Keratinocyte (primary cell): Measurements from ENCODE around the gene GOT1. TPM values are rescaled to one million over a fixed set of nuclear protein-coding genes. Genes with fewer than 3 reads are reported as not detected.

Experiments used
- DNase-seq: peaks from one replicate; pipeline ENCODE4 v3.0.0-alpha.2; 2011; ENCODE audit warnings: low read depth, missing footprints, low spot score
- FAIRE-seq: peaks from 2 replicates; lab custom pipeline; 2011; peaks lifted over from hg19 to GRCh38; lab: Jason Lieb, UNC
- H2AFZ ChIP-seq: 2 replicates; pipeline ENCODE4 v1.6.0; 2012; ENCODE audit warnings: low read length, control low read depth, inconsistent platforms; ENCODE audit not compliant: control insufficient read depth
- H3K27ac ChIP-seq: 2 replicates; pipeline ENCODE4 v1.5.1; 2011; ENCODE audit warnings: low read length; ENCODE audit not compliant: control insufficient read depth, insufficient read depth
- H3K27me3 ChIP-seq: 3 replicates; pipeline ENCODE4 v1.6.0; 2011; ENCODE audit warnings: low read length; ENCODE audit not compliant: control insufficient read depth, insufficient read depth; ENCODE audit errors: extremely low read depth
- H3K36me3 ChIP-seq, 2 experiments: 2 replicates in 1 of 2; 3 replicates in 1 of 2; pipeline ENCODE4 v1.5.1; 2011; ENCODE audit warnings: low read length in 2 of 2, mild to moderate bottlenecking in 1 of 2; ENCODE audit not compliant: control insufficient read depth in 2 of 2, insufficient read depth in 2 of 2; ENCODE audit errors: extremely low read depth in 1 of 2
- H3K4me1 ChIP-seq: 3 replicates; pipeline ENCODE4 v1.5.1; 2011; ENCODE audit warnings: low read length; ENCODE audit not compliant: control insufficient read depth, insufficient read depth; ENCODE audit errors: extremely low read depth
- H3K4me2 ChIP-seq: 3 replicates; pipeline ENCODE4 v1.6.0; 2011; ENCODE audit warnings: low read depth, low read length; ENCODE audit not compliant: control insufficient read depth, insufficient read depth; ENCODE audit errors: extremely low read depth
- H3K4me3 ChIP-seq, 3 experiments: fragments of 200-600 bp in 1 of 3; sonication (generic) in 1 of 3; 2 replicates in 2 of 3; 3 replicates in 1 of 3; pipeline ENCODE4 v1.5.1; 2011 to 2016; ENCODE audit warnings: low read length in 3 of 3, mild to moderate bottlenecking in 3 of 3, control low read depth in 2 of 3, inconsistent platforms in 1 of 3, low read depth in 1 of 3, mixed read lengths in 1 of 3, mixed run types in 1 of 3, moderate library complexity in 1 of 3; ENCODE audit not compliant: control insufficient read depth in 2 of 3, insufficient read depth in 2 of 3; ENCODE audit errors: extremely low read depth in 1 of 3
- H3K79me2 ChIP-seq: 2 replicates; pipeline ENCODE4 v1.6.0; 2012; ENCODE audit warnings: low read length; ENCODE audit not compliant: control insufficient read depth, insufficient read depth
- H3K9ac ChIP-seq: 3 replicates; pipeline ENCODE4 v1.6.0; 2011; ENCODE audit warnings: low read length; ENCODE audit not compliant: control insufficient read depth, insufficient read depth; ENCODE audit errors: extremely low read depth
- H3K9me1 ChIP-seq: 3 replicates; pipeline ENCODE4 v1.6.0; 2011; ENCODE audit warnings: low read length; ENCODE audit not compliant: control insufficient read depth, insufficient read depth; ENCODE audit errors: extremely low read depth
- H3K9me3 ChIP-seq: 2 replicates; pipeline ENCODE4 v1.5.1; 2012; ENCODE audit warnings: low read depth, low read length; ENCODE audit not compliant: control insufficient read depth
- H4K20me1 ChIP-seq: 3 replicates; pipeline ENCODE4 v1.6.0; 2011; ENCODE audit warnings: low read length; ENCODE audit not compliant: control insufficient read depth, insufficient read depth; ENCODE audit errors: extremely low read depth
- CTCF ChIP-seq, 3 experiments: IDR thresholded peaks in 1 of 3; conservative IDR thresholded peaks in 1 of 3; optimal IDR thresholded peaks in 1 of 3; 2 replicates in 2 of 3; 3 replicates in 1 of 3; pipeline versions ENCODE3 to v1.5.1; 2011; ENCODE audit warnings: low read length in 3 of 3, mild to moderate bottlenecking in 3 of 3, moderate library complexity in 2 of 3, control low read depth in 1 of 3, inconsistent platforms in 1 of 3; ENCODE audit not compliant: insufficient read depth in 2 of 3; ENCODE audit errors: extremely low read depth in 1 of 3
- EZH2 ChIP-seq: IDR thresholded peaks from one replicate; pipeline ENCODE4 v1.6.1; 2012; ENCODE audit warnings: inconsistent platforms, mild to moderate bottlenecking, low read length, moderate library complexity
- dilution Hi-C: fragments of 300-500 bp; cut with MboI; formaldehyde crosslinking; loops from one replicate; pipeline ENCODE4 v1.7.0; 2020; ENCODE audit warnings: low sequenced_read_pairs; ENCODE audit not compliant: extremely low pct_ligation_motif_present
- polyA plus RNA-seq, 5 experiments: library from polyadenylated mRNA; depleted of rRNA in 3 of 5; stranded (reverse) in 3 of 5; stranded (forward) in 1 of 5; unstranded in 1 of 5; fragments of >200 nt; gene quantifications; 1 replicate in 1 of 5; 2 replicates in 3 of 5; 3 replicates in 1 of 5; pipeline versions ENCODE4 v1.2.1 to v1.2.3, GENCODE V29; 2011 to 2012; ENCODE audit warnings: missing spikeins in 2 of 5, low read depth in 1 of 5, low replicate concordance in 1 of 5

The GOT1 gene
- polyA plus RNA-seq, 1 donor (not counting 4 experiments of a cell fraction or from before 2014, with no cell fraction given): 33.3 TPM

- DNase-seq (no peak), FAIRE-seq (no peak)
- H4K20me1 ChIP-seq: no peaks in the 10 kb centered on the region
- H3K27ac ChIP-seq: no peak overlapping the region
- dilution Hi-C loops: loop anchor here (25.0 kb wide), 1 partner anchor 163 kb away; the partner anchor contains the start of gene SLC25A28
- peaks cover 43% of the 10 kb centered on the region for H3K27me3 ChIP-seq
- H3K36me3 ChIP-seq: no peaks in the 10 kb centered on the region
- H3K4me1 ChIP-seq: no peaks in the 10 kb centered on the region
- H3K9me1 ChIP-seq: no peaks in the 10 kb centered on the region
- no peak for TF ChIP-seq EZH2
- no peak for TF ChIP-seq CTCF (optimal IDR thresholded peaks at IDR 0.05 in 1 of 3, IDR thresholded peaks at IDR 0.05 in 1 of 3, conservative IDR thresholded peaks at IDR 0.05 in 1 of 3; ENCODE audit: extremely low read depth in 1 of 3, insufficient read depth in 2 of 3, low read length in 3 of 3)
- no peak overlapping the region for H3K4me2 ChIP-seq
- H3K79me2 ChIP-seq: no peaks in the 10 kb centered on the region
- H3K4me3 ChIP-seq: no peak overlapping the region
- H3K9ac ChIP-seq: no peak overlapping the region
- no peak overlapping the region for H2AFZ ChIP-seq
- H3K9me3 ChIP-seq: no peaks in the 10 kb centered on the region
These were observed 18.6 kb upstream of the GOT1 start for GRCh38 chr10:99449023-99449422.

- Histone ChIP-seq H3K4me3 (no peak overlapping the region), H3K27ac (no peak overlapping the region), H4K20me1 (no peaks in the 10 kb centered on the region), H3K9me1 (no peaks in the 10 kb centered on the region), H3K9ac (no peak overlapping the region), H3K27me3 (peaks cover 17% of the 10 kb centered on the region), H3K4me2 (no peak overlapping the region), H3K36me3 (no peaks in the 10 kb centered on the region), H3K79me2 (no peaks in the 10 kb centered on the region), H3K9me3 (no peaks in the 10 kb centered on the region), H3K4me1 (no peaks in the 10 kb centered on the region), H2AFZ (no peak overlapping the region)
- DNase-seq (no peak), FAIRE-seq (no peak)
- TF ChIP-seq EZH2: no peak
- no peak for TF ChIP-seq CTCF (optimal IDR thresholded peaks at IDR 0.05 in 1 of 3, IDR thresholded peaks at IDR 0.05 in 1 of 3, conservative IDR thresholded peaks at IDR 0.05 in 1 of 3; ENCODE audit: extremely low read depth in 1 of 3, insufficient read depth in 2 of 3, low read length in 3 of 3)
- dilution Hi-C loops: loop anchor here (25.0 kb wide), 1 partner anchor 168 kb away; the partner anchor contains the start of gene SLC25A28
These were observed 14.1 kb upstream of the GOT1 start for GRCh38 chr10:99444383-99445045.
